K562 (cell line): Measurements from ENCODE around the gene GEMIN7. TPM values are rescaled to one million over a fixed set of nuclear protein-coding genes. Genes with fewer than 3 reads are reported as not detected.

Experiments
- BACH1 ChIP-seq: fragments of 200-800 bp; sonication (Bioruptor generic); IDR thresholded peaks from 2 replicates; pipeline ENCODE4 v1.6.1; 2016; ENCODE audit warnings: missing genetic modification characterization, missing compliant biosample characterization
- CBFA2T2 ChIP-seq: fragments of 450-650 bp; conservative IDR thresholded peaks from 2 replicates; pipeline ENCODE4 v1.6.1; 2017; ENCODE audit warnings: mild to moderate bottlenecking
- CXXC5 ChIP-seq: fragments of 250-450 bp; sonication (Bioruptor Pico); IDR thresholded peaks from 2 replicates; pipeline ENCODE4 v1.8.0; 2022; ENCODE audit warnings: inconsistent platforms, mild to moderate bottlenecking, moderate library complexity
- HMGN3 ChIP-seq: IDR thresholded peaks from 2 replicates; pipeline ENCODE4 v1.6.1; 2011; ENCODE audit warnings: borderline replicate concordance, low read depth, mild to moderate bottlenecking, mixed read lengths, low read length; ENCODE audit not compliant: insufficient read length; ENCODE audit errors: extremely low read depth
- MECOM ChIP-seq: fragments of 250-450 bp; sonication (Bioruptor Pico); IDR thresholded peaks from 2 replicates; pipeline ENCODE4 v1.8.0; 2022; ENCODE audit warnings: inconsistent platforms
- MXI1 ChIP-seq: IDR thresholded peaks from 2 replicates; pipeline ENCODE4 v1.6.1; 2011; ENCODE audit warnings: low read depth, mild to moderate bottlenecking, improper control_type of control experiment, low read length
- NRF1 ChIP-seq, 2 experiments: fragments of 450-650 bp; IDR thresholded peaks in 1 of 2; conservative IDR thresholded peaks in 1 of 2; 2 replicates each; pipeline ENCODE4 v1.6.1; 2014; ENCODE audit warnings: mild to moderate bottlenecking in 2 of 2
- POLR2AphosphoS5 ChIP-seq: IDR thresholded peaks from 2 replicates; pipeline ENCODE4 v1.6.1; 2011; ENCODE audit warnings: mild to moderate bottlenecking, low read depth, low read length, moderate library complexity; ENCODE audit not compliant: control insufficient read depth, insufficient read depth
- TBP ChIP-seq: optimal IDR thresholded peaks from 2 replicates; pipeline ENCODE3; 2011; ENCODE audit warnings: low read depth, low read length, improper control_type of control experiment
- ZBTB8A ChIP-seq: fragments of 450-650 bp; IDR thresholded peaks from 2 replicates; pipeline ENCODE4 v1.6.1; 2018; ENCODE audit warnings: mild to moderate bottlenecking, moderate library complexity; ENCODE audit not compliant: partially characterized antibody
- ZNF12 ChIP-seq: sonication (generic); formaldehyde crosslinking; IDR thresholded peaks from 2 replicates; pipeline ENCODE4 v1.4.0; 2020; ENCODE audit warnings: mild to moderate bottlenecking, missing genetic modification reagents
- ZNF778 ChIP-seq: fragments of 450-650 bp; formaldehyde crosslinking; IDR thresholded peaks from 2 replicates; pipeline ENCODE4 v1.4.0; 2020; ENCODE audit warnings: mild to moderate bottlenecking, moderate library complexity
- polyA plus RNA-seq, 8 experiments: library from polyadenylated mRNA; depleted of rRNA in 4 of 8; stranded (reverse) in 5 of 8; unstranded in 3 of 8; fragments of >200 nt; fragmentation: Nextera tagmentation in 2 of 8; fragmentation: Illumina TruSeq in 1 of 8; extraction: Ambion mirVana in 2 of 8; extraction: Trizol in 1 of 8; gene quantifications; 2 replicates each; pipeline versions ENCODE4 v1.2.1 to v1.2.3, GENCODE V29; 2011 to 2014; ENCODE audit warnings: inconsistent platforms in 1 of 8, missing spikeins in 1 of 8
- total RNA-seq, 7 experiments: library from RNA; depleted of rRNA in 6 of 7; stranded (reverse); fragments of >200 nt in 6 of 7; fragmentation: Illumina TruSeq in 2 of 7; extraction: Trizol in 2 of 7; gene quantifications; 2 replicates each; pipeline versions ENCODE4 v1.2.1 to v1.2.3, GENCODE V29; 2011 to 2021; ENCODE audit warnings: low replicate concordance in 1 of 7
- TF ChIP-seq, protein P1 (sequence below): fragments of 450-650 bp; IDR thresholded peaks from 2 replicates; pipeline ENCODE4 v1.6.1; 2016; ENCODE audit warnings: mild to moderate bottlenecking, moderate library complexity
- TF ChIP-seq, protein P2 (sequence below): IDR thresholded peaks from 2 replicates; pipeline ENCODE4 v1.6.1; 2016; ENCODE audit warnings: missing genetic modification characterization, missing compliant biosample characterization

Gene GEMIN7
- total and polyA plus RNA-seq, 9 of the 15 experiments (the other 6 are each of a cell fraction or from before 2014, with no cell fraction given), result 23.1 to 124 (median 54.9) TPM

DNA sequence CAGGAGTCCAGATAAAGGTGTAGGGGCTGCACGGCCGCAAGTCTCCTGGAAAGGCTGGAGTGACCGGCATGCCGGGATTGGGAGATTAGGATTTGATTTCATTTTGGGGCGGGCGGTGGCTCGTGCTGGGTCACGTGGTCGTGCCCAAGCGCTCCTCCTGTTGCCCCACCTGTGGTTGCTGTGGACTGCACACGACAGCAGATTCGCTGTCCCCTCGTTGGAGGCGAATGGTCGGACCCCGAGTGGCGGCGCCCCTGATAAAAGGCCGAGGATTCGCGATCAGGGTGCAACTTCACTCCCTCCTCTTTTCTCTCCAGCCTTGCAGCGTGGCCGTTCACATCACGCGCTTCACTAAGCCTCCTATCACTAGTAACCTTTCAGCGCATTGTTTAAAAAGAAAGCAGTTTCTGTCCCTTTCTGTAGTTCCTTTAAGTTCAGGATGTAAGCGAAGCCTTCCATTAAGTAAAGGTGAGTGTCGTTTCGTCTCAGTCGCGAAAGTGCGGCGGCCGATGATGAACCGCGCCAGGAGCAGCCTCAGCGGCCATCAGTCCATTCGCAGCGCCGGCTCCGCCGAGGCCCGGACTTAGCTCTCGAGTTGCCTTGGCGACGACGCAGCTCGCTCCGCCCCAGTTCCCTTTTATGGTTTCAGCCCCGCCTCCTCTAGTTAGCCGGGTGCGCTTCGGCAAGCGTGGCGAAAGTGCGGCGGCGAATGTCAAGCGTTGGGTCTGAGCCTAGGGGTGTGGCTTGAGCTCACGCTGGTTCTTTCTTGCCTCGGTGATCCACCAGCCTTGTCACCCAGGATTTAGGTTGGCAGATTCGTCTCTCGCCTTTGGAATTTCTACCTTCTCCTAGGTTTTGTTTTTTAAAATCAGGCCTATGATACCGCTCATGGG is 12.2 kb downstream of the GEMIN7 start (continued):
- TF ChIP-seq, protein P1, sequence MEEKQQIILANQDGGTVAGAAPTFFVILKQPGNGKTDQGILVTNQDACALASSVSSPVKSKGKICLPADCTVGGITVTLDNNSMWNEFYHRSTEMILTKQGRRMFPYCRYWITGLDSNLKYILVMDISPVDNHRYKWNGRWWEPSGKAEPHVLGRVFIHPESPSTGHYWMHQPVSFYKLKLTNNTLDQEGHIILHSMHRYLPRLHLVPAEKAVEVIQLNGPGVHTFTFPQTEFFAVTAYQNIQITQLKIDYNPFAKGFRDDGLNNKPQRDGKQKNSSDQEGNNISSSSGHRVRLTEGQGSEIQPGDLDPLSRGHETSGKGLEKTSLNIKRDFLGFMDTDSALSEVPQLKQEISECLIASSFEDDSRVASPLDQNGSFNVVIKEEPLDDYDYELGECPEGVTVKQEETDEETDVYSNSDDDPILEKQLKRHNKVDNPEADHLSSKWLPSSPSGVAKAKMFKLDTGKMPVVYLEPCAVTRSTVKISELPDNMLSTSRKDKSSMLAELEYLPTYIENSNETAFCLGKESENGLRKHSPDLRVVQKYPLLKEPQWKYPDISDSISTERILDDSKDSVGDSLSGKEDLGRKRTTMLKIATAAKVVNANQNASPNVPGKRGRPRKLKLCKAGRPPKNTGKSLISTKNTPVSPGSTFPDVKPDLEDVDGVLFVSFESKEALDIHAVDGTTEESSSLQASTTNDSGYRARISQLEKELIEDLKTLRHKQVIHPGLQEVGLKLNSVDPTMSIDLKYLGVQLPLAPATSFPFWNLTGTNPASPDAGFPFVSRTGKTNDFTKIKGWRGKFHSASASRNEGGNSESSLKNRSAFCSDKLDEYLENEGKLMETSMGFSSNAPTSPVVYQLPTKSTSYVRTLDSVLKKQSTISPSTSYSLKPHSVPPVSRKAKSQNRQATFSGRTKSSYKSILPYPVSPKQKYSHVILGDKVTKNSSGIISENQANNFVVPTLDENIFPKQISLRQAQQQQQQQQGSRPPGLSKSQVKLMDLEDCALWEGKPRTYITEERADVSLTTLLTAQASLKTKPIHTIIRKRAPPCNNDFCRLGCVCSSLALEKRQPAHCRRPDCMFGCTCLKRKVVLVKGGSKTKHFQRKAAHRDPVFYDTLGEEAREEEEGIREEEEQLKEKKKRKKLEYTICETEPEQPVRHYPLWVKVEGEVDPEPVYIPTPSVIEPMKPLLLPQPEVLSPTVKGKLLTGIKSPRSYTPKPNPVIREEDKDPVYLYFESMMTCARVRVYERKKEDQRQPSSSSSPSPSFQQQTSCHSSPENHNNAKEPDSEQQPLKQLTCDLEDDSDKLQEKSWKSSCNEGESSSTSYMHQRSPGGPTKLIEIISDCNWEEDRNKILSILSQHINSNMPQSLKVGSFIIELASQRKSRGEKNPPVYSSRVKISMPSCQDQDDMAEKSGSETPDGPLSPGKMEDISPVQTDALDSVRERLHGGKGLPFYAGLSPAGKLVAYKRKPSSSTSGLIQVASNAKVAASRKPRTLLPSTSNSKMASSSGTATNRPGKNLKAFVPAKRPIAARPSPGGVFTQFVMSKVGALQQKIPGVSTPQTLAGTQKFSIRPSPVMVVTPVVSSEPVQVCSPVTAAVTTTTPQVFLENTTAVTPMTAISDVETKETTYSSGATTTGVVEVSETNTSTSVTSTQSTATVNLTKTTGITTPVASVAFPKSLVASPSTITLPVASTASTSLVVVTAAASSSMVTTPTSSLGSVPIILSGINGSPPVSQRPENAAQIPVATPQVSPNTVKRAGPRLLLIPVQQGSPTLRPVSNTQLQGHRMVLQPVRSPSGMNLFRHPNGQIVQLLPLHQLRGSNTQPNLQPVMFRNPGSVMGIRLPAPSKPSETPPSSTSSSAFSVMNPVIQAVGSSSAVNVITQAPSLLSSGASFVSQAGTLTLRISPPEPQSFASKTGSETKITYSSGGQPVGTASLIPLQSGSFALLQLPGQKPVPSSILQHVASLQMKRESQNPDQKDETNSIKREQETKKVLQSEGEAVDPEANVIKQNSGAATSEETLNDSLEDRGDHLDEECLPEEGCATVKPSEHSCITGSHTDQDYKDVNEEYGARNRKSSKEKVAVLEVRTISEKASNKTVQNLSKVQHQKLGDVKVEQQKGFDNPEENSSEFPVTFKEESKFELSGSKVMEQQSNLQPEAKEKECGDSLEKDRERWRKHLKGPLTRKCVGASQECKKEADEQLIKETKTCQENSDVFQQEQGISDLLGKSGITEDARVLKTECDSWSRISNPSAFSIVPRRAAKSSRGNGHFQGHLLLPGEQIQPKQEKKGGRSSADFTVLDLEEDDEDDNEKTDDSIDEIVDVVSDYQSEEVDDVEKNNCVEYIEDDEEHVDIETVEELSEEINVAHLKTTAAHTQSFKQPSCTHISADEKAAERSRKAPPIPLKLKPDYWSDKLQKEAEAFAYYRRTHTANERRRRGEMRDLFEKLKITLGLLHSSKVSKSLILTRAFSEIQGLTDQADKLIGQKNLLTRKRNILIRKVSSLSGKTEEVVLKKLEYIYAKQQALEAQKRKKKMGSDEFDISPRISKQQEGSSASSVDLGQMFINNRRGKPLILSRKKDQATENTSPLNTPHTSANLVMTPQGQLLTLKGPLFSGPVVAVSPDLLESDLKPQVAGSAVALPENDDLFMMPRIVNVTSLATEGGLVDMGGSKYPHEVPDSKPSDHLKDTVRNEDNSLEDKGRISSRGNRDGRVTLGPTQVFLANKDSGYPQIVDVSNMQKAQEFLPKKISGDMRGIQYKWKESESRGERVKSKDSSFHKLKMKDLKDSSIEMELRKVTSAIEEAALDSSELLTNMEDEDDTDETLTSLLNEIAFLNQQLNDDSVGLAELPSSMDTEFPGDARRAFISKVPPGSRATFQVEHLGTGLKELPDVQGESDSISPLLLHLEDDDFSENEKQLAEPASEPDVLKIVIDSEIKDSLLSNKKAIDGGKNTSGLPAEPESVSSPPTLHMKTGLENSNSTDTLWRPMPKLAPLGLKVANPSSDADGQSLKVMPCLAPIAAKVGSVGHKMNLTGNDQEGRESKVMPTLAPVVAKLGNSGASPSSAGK, result peak; percentile 44; the same call in 1 of the 2 replicates
- TF ChIP-seq HMGN3 (peak; percentile 74), ZNF778 (no peak), NRF1 (conservative IDR thresholded peaks at IDR 0.05 in 1 of 2, IDR thresholded peaks at IDR 0.05 in 1 of 2) (peak; percentile 53 to 67), MECOM (no peak), BACH1 (no peak), TBP (peak; percentile 21), POLR2AphosphoS5 (peak; percentile 46; the same call in 1 of the 2 replicates), CBFA2T2 (peak; percentile 47), ZNF12 (CRISPR knock-in tag) (no peak), CXXC5 (CRISPR knock-in tag) (peak; percentile 63), ZBTB8A (no peak), MXI1 (0 out of 2 replicates have a peak, but pooled peaks have one; percentile 32)
- TF ChIP-seq, protein P2, sequence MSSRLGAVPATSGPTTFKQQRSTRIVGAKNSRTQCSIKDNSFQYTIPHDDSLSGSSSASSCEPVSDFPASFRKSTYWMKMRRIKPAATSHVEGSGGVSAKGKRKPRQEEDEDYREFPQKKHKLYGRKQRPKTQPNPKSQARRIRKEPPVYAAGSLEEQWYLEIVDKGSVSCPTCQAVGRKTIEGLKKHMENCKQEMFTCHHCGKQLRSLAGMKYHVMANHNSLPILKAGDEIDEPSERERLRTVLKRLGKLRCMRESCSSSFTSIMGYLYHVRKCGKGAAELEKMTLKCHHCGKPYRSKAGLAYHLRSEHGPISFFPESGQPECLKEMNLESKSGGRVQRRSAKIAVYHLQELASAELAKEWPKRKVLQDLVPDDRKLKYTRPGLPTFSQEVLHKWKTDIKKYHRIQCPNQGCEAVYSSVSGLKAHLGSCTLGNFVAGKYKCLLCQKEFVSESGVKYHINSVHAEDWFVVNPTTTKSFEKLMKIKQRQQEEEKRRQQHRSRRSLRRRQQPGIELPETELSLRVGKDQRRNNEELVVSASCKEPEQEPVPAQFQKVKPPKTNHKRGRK (tag), result no peak
